Caco-2 (cell line): ENCODE data around the gene TP53BP2. TPM values are rescaled to one million over a fixed set of nuclear protein-coding genes. Genes with fewer than 3 reads are reported as not detected.

ENCODE experiments used
- BruUV-seq: library from RNA; stranded (reverse); fragments of 400-500 nt; replicated peaks from 2 replicates; lab custom pipeline; 2021; lab: Mats Ljungman, UMichigan
- CTCF ChIA-PET: fragments of 300-600 bp; sonication (Branson Sonifier 250); formaldehyde crosslinking; loops from one replicate; lab custom pipeline; 2022; ENCODE audit warnings: antibody characterized with exemption; lab: Charles Lee
- POLR2A ChIA-PET: fragments of 300-600 bp; sonication (Branson Sonifier 250); formaldehyde crosslinking; loops from one replicate; lab custom pipeline; 2022; ENCODE audit warnings: antibody characterized with exemption; lab: Charles Lee
- DNase-seq, 2 experiments: peaks; one replicate each; pipeline versions ENCODE4 v3.0.0 to v3.0.0-alpha.2; 2020 to 2022
- H3K27me3 ChIP-seq: replicated peaks from 2 replicates; pipeline ENCODE4 v1.6.0; 2011; ENCODE audit warnings: low read length; ENCODE audit not compliant: control insufficient read depth, insufficient read depth
- H3K36me3 ChIP-seq: 2 replicates; pipeline ENCODE4 v1.5.1; 2011; ENCODE audit warnings: low read length; ENCODE audit not compliant: control insufficient read depth, insufficient read depth
- H3K4me1 ChIP-seq: fragments of 250-450 bp; sonication (Bioruptor Pico); 2 replicates; pipeline ENCODE4 v1.5.1; 2020; ENCODE audit warnings: mild to moderate bottlenecking
- H3K4me3 ChIP-seq: 2 replicates; pipeline ENCODE4 v1.5.1; 2011; ENCODE audit warnings: low read depth, mild to moderate bottlenecking, control low read depth, low read length
- H3K9me3 ChIP-seq: fragments of 250-450 bp; sonication (Bioruptor Pico); 2 replicates; pipeline ENCODE4 v1.5.1; 2020; ENCODE audit warnings: mild to moderate bottlenecking, moderate library complexity
- H3K27ac Mint-ChIP-seq: one replicate; pipeline ENCODE4 v1.8.0; 2022; ENCODE audit warnings: mixed read lengths; ENCODE audit not compliant: unreplicated experiment
- H3K27me3 Mint-ChIP-seq: one replicate; pipeline ENCODE4 v1.8.0; 2022; ENCODE audit warnings: mixed read lengths; ENCODE audit not compliant: insufficient read depth, unreplicated experiment
- H3K36me3 Mint-ChIP-seq: one replicate; pipeline ENCODE4 v1.8.0; 2022; ENCODE audit warnings: mild to moderate bottlenecking, mixed read lengths; ENCODE audit not compliant: insufficient read depth, unreplicated experiment
- H3K4me1 Mint-ChIP-seq: one replicate; pipeline ENCODE4 v1.8.0; 2022; ENCODE audit warnings: low read depth, mixed read lengths; ENCODE audit not compliant: unreplicated experiment
- H3K4me3 Mint-ChIP-seq: one replicate; pipeline ENCODE4 v1.8.0; 2022; ENCODE audit warnings: mild to moderate bottlenecking, moderate library complexity, mixed read lengths; ENCODE audit not compliant: unreplicated experiment
- H3K9me3 Mint-ChIP-seq: one replicate; pipeline ENCODE4 v1.8.0; 2022; ENCODE audit warnings: mixed read lengths; ENCODE audit not compliant: unreplicated experiment
- intact Hi-C: fragments of 100-400 bp; cut with micrococcal nuclease; formaldehyde crosslinking; loops from one replicate; pipeline ENCODE4 v1.10.0; 2022; ENCODE audit not compliant: unreplicated experiment
- total RNA-seq: library from RNA; stranded (reverse); gene quantifications from 2 replicates; pipeline ENCODE4 v1.2.3, GENCODE V29; 2022
- TF ChIP-seq, protein P1 (sequence below), 2 experiments: fragments of 200-600 bp in 1 of 2; IDR thresholded peaks; 1 replicate in 1 of 2; 2 replicates in 1 of 2; pipeline versions ENCODE4 v1.5.1 to v1.8.0; 2011 to 2022; ENCODE audit warnings: antibody characterized with exemption in 1 of 2, control low read depth in 1 of 2, inconsistent platforms in 1 of 2, low read depth in 1 of 2, low read length in 1 of 2, mild to moderate bottlenecking in 1 of 2, moderate library complexity in 1 of 2; ENCODE audit not compliant: insufficient read depth in 1 of 2, severe bottlenecking in 1 of 2, unreplicated experiment in 1 of 2

Gene TP53BP2
- total RNA-seq, 1 experiment from 2014 or later: 49.6 TPM

DNA sequence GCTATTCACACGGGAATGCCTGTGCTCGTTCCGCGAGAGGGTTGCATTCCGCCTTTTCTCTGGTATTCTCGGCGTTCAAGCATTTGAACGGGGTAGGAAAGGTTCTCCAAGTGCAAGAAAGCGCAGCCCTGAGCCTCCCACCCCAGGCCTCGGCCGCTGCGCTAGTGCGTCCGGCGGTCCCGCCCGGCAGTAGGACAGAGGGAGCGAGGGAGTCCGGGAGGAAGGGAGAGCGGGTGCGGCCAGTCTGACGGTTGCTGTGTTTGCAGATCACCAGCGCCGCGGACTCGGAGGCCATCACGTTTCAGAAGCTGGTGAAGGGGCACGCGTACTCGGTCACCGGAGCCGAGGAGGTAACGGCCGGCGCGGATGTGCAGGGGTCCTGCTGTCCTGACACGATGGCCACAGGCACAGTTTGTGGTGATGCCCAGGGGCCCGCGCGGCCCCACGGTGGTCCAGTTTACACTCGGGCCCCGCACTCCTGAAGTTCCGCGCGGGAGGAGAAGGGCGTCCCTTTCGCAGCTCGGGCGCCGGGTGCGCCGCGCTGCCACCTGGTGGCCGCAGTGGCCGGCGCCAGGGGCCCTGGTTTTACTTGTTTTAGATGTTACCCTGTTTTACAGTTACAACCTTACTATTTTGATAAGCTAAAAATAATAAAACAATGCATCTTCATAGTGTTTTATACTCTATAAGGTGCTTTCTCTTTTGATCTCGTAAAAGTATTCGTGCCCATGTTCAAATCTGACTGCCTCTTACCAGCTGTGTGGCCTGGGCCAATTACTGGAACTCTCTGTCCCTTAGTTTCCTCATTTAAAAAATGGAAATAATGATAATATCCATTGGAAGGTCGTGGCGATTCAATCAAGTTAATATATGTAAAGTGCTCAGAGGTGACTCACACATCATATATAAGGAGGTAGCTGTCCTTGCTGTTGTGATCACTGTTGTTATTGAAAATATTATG is 96.7 kb downstream of the TP53BP2 start:
- Mint-ChIP-seq H3K27me3 (no peaks in the 10 kb centered on the region), H3K4me3 (no peak overlapping the region), H3K36me3 (peaks cover 74% of the 10 kb centered on the region), H3K9me3 (no peaks in the 10 kb centered on the region), H3K27ac (no peak overlapping the region), H3K4me1 (peaks cover 23% of the 10 kb centered on the region)
- no TSS peak for BruUV-seq
- Histone ChIP-seq H3K4me3 (no peak overlapping the region), H3K36me3 (peaks cover 10% of the 10 kb centered on the region), H3K27me3 (no peaks in the 10 kb centered on the region), H3K9me3 (no peaks in the 10 kb centered on the region), H3K4me1 (no peaks in the 10 kb centered on the region)
- DNase-seq: peak in 1 of 2 experiments; percentile 63
- intact Hi-C loops: loop anchor here (1.0 kb wide), 2 partner anchors 39 to 51 kb away; no protein-coding TSS in a partner anchor
- ChIA-PET CTCF (interaction anchor here (0.8 to 1.6 kb wide), 8 partner anchors 16 to 615 kb away, joined by 3 to 10 read pairs (median 5); partner anchors contain the start of gene CAPN2), POLR2A (interaction anchor here (0.9 kb wide), 1 partner anchor 37 kb away, joined by 5 read pairs; the partner anchor contains the start of gene CAPN2)
- TF ChIP-seq, protein P1, sequence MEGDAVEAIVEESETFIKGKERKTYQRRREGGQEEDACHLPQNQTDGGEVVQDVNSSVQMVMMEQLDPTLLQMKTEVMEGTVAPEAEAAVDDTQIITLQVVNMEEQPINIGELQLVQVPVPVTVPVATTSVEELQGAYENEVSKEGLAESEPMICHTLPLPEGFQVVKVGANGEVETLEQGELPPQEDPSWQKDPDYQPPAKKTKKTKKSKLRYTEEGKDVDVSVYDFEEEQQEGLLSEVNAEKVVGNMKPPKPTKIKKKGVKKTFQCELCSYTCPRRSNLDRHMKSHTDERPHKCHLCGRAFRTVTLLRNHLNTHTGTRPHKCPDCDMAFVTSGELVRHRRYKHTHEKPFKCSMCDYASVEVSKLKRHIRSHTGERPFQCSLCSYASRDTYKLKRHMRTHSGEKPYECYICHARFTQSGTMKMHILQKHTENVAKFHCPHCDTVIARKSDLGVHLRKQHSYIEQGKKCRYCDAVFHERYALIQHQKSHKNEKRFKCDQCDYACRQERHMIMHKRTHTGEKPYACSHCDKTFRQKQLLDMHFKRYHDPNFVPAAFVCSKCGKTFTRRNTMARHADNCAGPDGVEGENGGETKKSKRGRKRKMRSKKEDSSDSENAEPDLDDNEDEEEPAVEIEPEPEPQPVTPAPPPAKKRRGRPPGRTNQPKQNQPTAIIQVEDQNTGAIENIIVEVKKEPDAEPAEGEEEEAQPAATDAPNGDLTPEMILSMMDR (IDR thresholded peaks at IDR 0.05; ENCODE audit: insufficient read depth in 1 of 2, low read depth in 1 of 2, low read length in 1 of 2, severe bottlenecking in 1 of 2, unreplicated experiment in 1 of 2): peak; percentile 71 to 89

DNA sequence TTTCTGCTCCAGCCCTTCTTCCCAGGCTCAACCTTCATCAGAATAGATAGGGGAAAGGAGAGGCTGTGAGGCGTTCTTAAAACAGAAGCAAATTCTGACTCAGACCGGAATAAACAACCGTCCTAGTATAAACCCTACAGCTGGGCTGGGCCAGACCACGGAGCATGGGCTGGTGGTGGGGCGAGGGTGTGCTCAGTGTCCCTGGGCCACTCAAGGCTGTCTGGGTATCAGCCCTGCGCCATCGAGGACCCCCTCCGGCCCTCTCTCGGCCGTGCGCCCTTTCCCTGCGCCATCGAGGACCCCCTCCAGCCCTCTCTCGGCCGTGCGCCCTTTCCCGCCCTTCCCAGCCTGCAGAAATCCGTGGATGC is 97.4 kb downstream of the TP53BP2 start:
- H3K27me3 ChIP-seq: no peaks in the 10 kb centered on the region
- H3K4me3 ChIP-seq: no peak overlapping the region
- H3K36me3 ChIP-seq: peaks cover 12% of the 10 kb centered on the region
- POLR2A ChIA-PET: no interaction called here
- BruUV-seq: no TSS peak
- DNase-seq: no peak
- H3K27ac Mint-ChIP-seq: no peak overlapping the region
- no peak overlapping the region for H3K4me3 Mint-ChIP-seq
- H3K4me1 ChIP-seq: no peaks in the 10 kb centered on the region
- H3K27me3 Mint-ChIP-seq: no peaks in the 10 kb centered on the region
- intact Hi-C loops: no loop called here
- peaks cover 23% of the 10 kb centered on the region for H3K4me1 Mint-ChIP-seq
- H3K9me3 ChIP-seq: no peaks in the 10 kb centered on the region
- peaks cover 74% of the 10 kb centered on the region for H3K36me3 Mint-ChIP-seq
- CTCF ChIA-PET: interaction anchor here (0.8 to 1.3 kb wide), 3 partner anchors 19 to 38 kb away, joined by 5 read pairs; partner anchors contain the start of gene CAPN2
- TF ChIP-seq, protein P1 (IDR thresholded peaks at IDR 0.05; ENCODE audit: insufficient read depth in 1 of 2, low read depth in 1 of 2, low read length in 1 of 2, severe bottlenecking in 1 of 2, unreplicated experiment in 1 of 2): no peak
- no peaks in the 10 kb centered on the region for H3K9me3 Mint-ChIP-seq

DNA sequence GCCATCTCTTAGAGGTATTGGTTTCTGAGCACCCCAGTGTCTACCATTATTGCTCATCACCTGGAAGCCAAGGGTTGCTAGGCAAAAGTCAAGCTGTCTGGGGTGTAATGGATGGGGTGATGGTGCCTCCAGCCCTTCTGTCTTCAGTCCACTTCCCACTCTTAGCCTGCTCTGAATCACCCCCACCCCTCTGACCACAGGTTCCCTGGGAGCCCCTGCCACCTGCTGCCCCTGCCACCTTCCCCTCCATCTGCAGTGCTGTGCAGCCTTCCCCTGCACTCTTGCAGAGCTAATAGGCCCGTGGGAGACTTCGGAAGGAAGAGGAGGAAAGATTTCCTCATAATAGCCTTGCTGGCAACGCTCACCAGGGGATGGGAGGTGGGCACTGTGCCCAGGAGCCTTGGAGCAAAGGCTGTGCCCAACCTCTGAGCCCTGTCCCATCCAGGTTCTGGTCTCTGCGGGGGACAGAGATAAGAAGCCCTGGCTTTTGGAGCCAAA is 97.9 kb downstream of the TP53BP2 start:
- intact Hi-C loops: no loop called here
- TF ChIP-seq, protein P1 (IDR thresholded peaks at IDR 0.05; ENCODE audit: insufficient read depth in 1 of 2, low read depth in 1 of 2, low read length in 1 of 2, severe bottlenecking in 1 of 2, unreplicated experiment in 1 of 2): no peak
- peaks cover 74% of the 10 kb centered on the region for H3K36me3 Mint-ChIP-seq

More for the DNA sequence above, 97.9 kb downstream of the TP53BP2 start:
- no peak for DNase-seq
- Histone ChIP-seq H3K27me3 (no peaks in the 10 kb centered on the region), H3K9me3 (no peaks in the 10 kb centered on the region), H3K36me3 (peaks cover 10% of the 10 kb centered on the region; the same call in 1 of the 2 replicates), H3K4me3 (no peak overlapping the region), H3K4me1 (no peaks in the 10 kb centered on the region)
- CTCF ChIA-PET: no interaction called here
- POLR2A ChIA-PET: no interaction called here
- Mint-ChIP-seq H3K27ac (no peak overlapping the region), H3K27me3 (no peaks in the 10 kb centered on the region), H3K9me3 (no peaks in the 10 kb centered on the region), H3K4me3 (no peak overlapping the region), H3K4me1 (peaks cover 18% of the 10 kb centered on the region)
- no TSS peak for BruUV-seq
